Measurements from ENCODE around the gene NOVA2. TPM values are rescaled to one million over a fixed set of nuclear protein-coding genes. Genes with fewer than 3 reads are reported as not detected.

Gene NOVA2
- total RNA-seq, 2 donors from 2014 or later, result 1.5 to 3.9 TPM

- Histone ChIP-seq H3K27ac (no peak overlapping the region), H3K27me3 (peaks cover 0 to under 1% of the 10 kb centered on the region in 2 donors), H3K4me1 (no peaks in the 10 kb centered on the region), H3K4me3 (no peak overlapping the region), H3K9me3 (no peaks in the 10 kb centered on the region), H3K36me3 (no peaks in the 10 kb centered on the region)
- TF ChIP-seq CTCF (IDR thresholded peaks at IDR 0.05), result no peak
- DNase-seq (ENCODE audit: low spot score), result no peak
Measured at GRCh38 chr19:45967246-45967645, 6.4 kb downstream of the NOVA2 start.

GRCh38 chr19:45962021-45962420, 11.6 kb downstream of the NOVA2 start:
- H3K36me3 ChIP-seq, result no peaks in the 10 kb centered on the region
- no peaks in the 10 kb centered on the region for H3K9me3 ChIP-seq
- no peak for TF ChIP-seq CTCF (IDR thresholded peaks at IDR 0.05)
- peaks cover 0 to 10% of the 10 kb centered on the region in 2 donors for H3K4me1 ChIP-seq
- H3K27me3 ChIP-seq, result no peaks in the 10 kb centered on the region
- H3K27ac ChIP-seq, result no peak overlapping the region
- no peak overlapping the region for H3K4me3 ChIP-seq
- no peak for DNase-seq (ENCODE audit: low spot score)

- DNase-seq (ENCODE audit: low spot score), result no peak
- Histone ChIP-seq H3K27ac (peak overlapping the region in 1 of 2 donors; percentile 16), H3K4me3 (no peak overlapping the region), H3K9me3 (no peaks in the 10 kb centered on the region), H3K4me1 (peaks cover 0 to 11% of the 10 kb centered on the region in 2 donors), H3K27me3 (no peaks in the 10 kb centered on the region), H3K36me3 (no peaks in the 10 kb centered on the region)
- TF ChIP-seq CTCF (IDR thresholded peaks at IDR 0.05), result no peak
Measured at GRCh38 chr19:45960595-45961235, 12.9 kb downstream of the NOVA2 start.

GRCh38 chr19:45959517-45960025, 14.1 kb downstream of the NOVA2 start:
- no peak overlapping the region for H3K4me3 ChIP-seq
- TF ChIP-seq CTCF (IDR thresholded peaks at IDR 0.05), result no peak
- no peaks in the 10 kb centered on the region for H3K36me3 ChIP-seq
- no peaks in the 10 kb centered on the region for H3K27me3 ChIP-seq
- H3K9me3 ChIP-seq, result no peaks in the 10 kb centered on the region
- no peak for DNase-seq (ENCODE audit: low spot score)
- H3K4me1 ChIP-seq, result peaks cover 0 to 18% of the 10 kb centered on the region in 2 donors
- peak overlapping the region; percentile 26 to 40 for H3K27ac ChIP-seq

- no peak for TF ChIP-seq CTCF (IDR thresholded peaks at IDR 0.05)
- Histone ChIP-seq H3K27me3 (no peaks in the 10 kb centered on the region), H3K4me1 (peaks cover 0 to 22% of the 10 kb centered on the region in 2 donors), H3K4me3 (no peak overlapping the region), H3K9me3 (no peaks in the 10 kb centered on the region), H3K27ac (peak overlapping the region; percentile 11 to 40), H3K36me3 (no peaks in the 10 kb centered on the region)
- no peak for DNase-seq (ENCODE audit: low spot score)
Measured at GRCh38 chr19:45958769-45959516, 14.7 kb downstream of the NOVA2 start.
